ENCODE data around the gene CEP104. TPM values are rescaled to one million over a fixed set of nuclear protein-coding genes. Genes with fewer than 3 reads are reported as not detected.
A peak's percentile ranks its signal among the peaks of the same experiment; 100 is the strongest.

The CEP104 gene
- total RNA-seq, 1 experiment from 2014 or later = 17.5 TPM

DNA sequence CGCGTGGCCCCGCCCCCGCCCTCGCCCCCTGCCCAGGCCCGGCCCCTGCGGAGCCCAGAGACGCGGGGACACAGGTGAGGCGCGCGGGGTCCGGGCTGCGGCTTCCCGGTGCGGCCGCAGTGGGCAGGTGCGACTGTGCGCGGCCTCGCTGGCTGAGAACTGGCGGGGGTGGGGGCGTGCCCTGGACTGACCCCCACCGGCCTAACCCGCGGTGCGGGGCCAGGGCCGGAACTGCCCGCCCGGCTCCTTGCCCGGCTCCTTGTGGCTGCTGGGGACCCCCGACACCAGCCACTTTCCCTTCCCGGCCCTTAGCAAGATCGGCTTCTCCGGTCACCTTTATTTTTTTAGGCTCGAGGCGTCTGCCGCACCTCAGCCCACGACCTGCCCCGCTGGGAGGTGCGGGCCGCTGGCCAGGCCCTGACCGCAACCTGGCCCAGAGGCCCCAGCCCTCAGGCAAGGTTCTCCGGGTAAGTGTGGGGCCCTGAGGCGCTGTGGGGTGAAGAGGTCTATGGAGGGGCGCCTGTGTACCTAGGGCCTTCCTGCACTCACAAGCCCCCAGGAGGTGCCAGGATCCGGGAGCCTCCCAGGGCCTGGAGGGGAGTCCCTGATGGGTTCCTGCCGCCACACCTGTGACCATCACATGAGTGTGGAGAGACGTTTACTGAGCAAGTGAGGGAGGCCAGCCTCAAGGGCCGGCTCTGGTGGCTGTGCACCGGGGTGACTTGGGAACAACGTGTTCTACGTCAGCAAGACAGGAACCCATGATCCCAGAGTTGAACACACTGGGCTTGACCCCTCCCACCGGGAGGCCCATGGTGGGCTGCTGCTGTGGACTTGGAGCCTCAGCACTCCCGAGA is 84.1 kb downstream of the CEP104 start, which contains the start of gene SMIM1:
Gene SMIM1 (plus strand): TSS at position 35 of the 857 bp plus-strand sequence. CDS start 2,625 bp downstream, outside the sequence.
- no peak for DNase-seq (ENCODE audit: low spot score)
- in situ Hi-C loops (cut with HindIII; ENCODE audit: low sequenced_read_pairs) = no loop called here

DNA sequence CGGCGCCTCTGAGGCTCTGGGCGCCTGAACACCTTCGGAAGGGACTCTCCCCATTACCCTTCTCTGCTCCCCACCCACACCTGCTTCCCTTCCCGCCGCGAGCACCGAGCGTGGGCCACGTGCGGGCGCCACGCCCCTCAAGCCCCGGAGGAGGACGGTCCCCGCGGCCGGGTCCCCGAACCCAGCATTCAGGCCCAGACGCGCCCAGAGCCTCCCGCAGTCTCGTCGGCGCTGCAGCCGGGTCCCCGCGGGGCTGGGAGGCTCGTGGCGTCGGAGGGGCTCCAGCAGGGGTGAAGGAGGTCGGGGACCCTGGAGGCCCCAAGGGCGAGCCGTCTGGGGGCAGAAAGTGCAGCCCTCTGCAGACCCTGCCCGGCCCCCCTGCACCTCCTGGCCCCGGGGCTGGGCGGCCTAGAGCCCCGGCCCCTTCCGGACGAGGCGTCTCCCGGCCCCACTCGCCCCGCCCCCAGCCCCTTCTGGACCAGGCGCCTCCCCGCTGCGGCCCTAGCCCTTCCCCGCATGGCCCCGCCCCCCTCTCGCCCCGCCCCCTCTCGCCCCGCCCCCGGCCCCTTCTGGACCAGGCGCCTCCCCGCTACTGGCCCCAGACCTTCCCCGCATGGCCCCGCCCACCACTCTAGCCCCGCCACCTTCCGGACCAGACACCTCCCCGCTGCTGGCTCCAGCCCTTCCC is 84.8 kb downstream of the CEP104 start:
- in situ Hi-C loops (cut with HindIII; ENCODE audit: low sequenced_read_pairs) = no loop called here
- DNase-seq (ENCODE audit: low spot score) = peak; percentile 48

- no peak for DNase-seq (ENCODE audit: low spot score)
- in situ Hi-C loops (cut with HindIII; ENCODE audit: low sequenced_read_pairs) = no loop called here
Observed at GRCh38 chr1:3771108-3772026, 85.6 kb downstream of the CEP104 start.

GRCh38 chr1:3770047-3770765 is 86.8 kb downstream of the CEP104 start:
- DNase-seq (ENCODE audit: low spot score) = no peak

GRCh38 chr1:3768811-3769390 is 88.1 kb downstream of the CEP104 start:
- DNase-seq (ENCODE audit: low spot score) = no peak
- in situ Hi-C loops (cut with HindIII; ENCODE audit: low sequenced_read_pairs) = no loop called here

More at GRCh38 chr1:3770047-3770765, 86.8 kb downstream of the CEP104 start:
- in situ Hi-C loops (cut with HindIII; ENCODE audit: low sequenced_read_pairs) = no loop called here

- in situ Hi-C loops (cut with HindIII; ENCODE audit: low sequenced_read_pairs) = no loop called here
- no peak for DNase-seq (ENCODE audit: low spot score)
Observed at GRCh38 chr1:3767328-3767925, 89.6 kb downstream of the CEP104 start.

DNA sequence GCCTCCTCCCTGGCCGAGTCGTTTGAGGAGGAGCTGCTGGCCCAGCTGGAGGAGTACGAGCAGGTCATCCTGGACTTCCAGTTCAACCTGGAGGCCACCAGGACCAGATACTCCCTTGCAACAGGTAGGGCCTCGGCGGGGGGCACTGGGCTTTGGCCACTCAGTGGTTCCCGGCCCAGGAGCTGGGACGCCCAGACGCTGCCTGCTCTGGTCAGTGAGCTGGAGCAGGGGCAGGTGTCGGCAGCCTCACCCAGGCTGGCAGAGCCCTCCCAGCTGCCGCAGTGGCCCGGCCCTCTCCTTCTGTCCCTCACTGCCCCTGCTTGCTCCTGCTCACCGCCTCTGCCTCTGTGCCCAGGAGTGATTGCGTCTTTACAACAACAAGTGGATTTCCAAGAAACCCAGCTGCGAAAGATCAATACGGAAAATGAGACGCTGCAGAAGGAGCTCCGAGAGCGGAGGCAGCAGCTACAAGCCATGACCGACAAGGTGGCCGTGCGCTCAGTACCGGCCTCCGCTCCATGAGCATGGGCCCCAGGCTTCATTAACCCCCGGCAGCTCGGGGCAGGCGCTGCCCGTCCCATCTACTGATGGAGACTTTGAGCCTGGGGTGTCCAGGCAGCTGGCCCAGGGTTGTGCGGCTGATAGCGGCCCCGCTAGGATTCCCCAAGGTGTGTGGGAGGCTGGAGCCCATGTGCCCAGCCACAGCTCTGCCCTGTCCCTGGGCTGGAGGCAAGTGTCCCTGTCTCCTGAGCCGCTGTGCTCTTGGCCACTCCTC is 93.5 kb downstream of the CEP104 start:
- in situ Hi-C loops (cut with HindIII; ENCODE audit: low sequenced_read_pairs) = no loop called here

DNA sequence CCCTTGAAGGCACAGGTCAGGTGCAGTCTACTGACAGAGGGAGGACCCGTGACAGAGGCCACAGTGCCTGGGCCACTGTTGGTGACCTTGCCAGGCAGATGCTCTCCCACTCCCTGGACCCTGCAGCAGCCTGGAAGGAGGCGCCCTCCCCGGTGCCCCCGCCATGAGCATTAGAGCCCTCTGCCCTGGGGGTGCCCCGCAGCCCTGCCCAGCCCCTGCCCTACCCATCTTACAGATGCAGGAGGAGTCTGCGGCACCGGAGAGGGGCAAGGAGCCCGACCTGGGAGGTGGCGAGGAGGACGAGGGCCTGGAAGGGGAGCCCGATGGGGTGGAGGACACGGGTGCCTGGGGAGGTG is 94.2 kb downstream of the CEP104 start:
- DNase-seq (ENCODE audit: low spot score) = no peak
- in situ Hi-C loops (cut with HindIII; ENCODE audit: low sequenced_read_pairs) = no loop called here

More for the DNA sequence above, 93.5 kb downstream of the CEP104 start:
- no peak for DNase-seq (ENCODE audit: low spot score)

DNA sequence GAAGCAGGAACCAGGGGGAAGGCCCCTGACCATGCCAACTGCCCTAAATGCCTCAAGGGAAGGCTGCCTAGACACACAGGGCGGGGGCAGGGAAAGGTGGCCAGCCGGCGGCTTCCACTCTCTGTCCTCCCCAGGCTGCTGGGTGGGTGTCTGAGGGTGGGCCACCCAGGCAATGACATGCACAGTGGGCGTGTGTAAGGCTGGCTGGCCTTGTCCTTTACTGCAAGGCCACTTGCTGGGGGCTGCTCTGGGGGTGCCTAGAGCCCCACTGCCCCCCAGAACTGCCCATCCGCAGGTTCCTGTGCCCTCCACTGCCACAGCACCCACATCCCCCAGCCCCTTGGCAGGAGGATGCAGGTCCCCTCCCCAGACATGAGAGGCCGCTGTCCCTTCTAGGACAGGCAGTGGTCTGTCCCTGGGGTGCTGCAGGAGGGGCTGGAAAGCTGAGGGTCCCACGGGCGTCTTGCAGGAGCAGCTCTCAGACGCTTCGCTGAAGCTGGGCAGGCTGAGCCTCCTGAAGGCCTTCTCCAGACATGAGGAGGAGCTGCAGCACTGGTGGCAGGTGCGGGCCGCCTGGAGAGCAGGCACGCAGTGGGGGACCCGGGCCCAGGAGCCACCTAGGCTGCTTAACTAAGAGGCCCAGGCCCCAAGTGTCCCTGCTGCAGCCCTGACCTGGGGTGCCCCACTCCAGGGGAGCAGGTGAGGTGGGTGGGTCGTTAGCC is 94.7 kb downstream of the CEP104 start:
- DNase-seq (ENCODE audit: low spot score) = no peak
- in situ Hi-C loops (cut with HindIII; ENCODE audit: low sequenced_read_pairs) = no loop called here

Other genes with a start within 250 kb of the CEP104 start
- gene MEGF6, start 245.7 kb downstream of the CEP104 start, total RNA-seq (2014; rRNA removed; shearing (Covaris generic)) = 8.1 and 8.7 TPM in 2 replicates
- gene TPRG1L, start 232.2 kb downstream of the CEP104 start, total RNA-seq (2014; rRNA removed; shearing (Covaris generic)) = 19.2 and 21.7 TPM in 2 replicates
- 34.5 and 40.8 TPM in 2 replicates for gene WRAP73, start 207.1 kb downstream of the CEP104 start, total RNA-seq (2014; rRNA removed; shearing (Covaris generic))
- gene TP73, start 204.7 kb downstream of the CEP104 start, total RNA-seq (2014; rRNA removed; shearing (Covaris generic)) = 0.86 and 2.4 TPM in 2 replicates
- not detected in 2 replicates for gene CCDC27, start 104.8 kb downstream of the CEP104 start, total RNA-seq (2014; rRNA removed; shearing (Covaris generic))
- 20.1 and 26.6 TPM in 2 replicates for gene SMIM1, start 84.5 kb downstream of the CEP104 start, total RNA-seq (2014; rRNA removed; shearing (Covaris generic))
- 35.4 and 41.8 TPM in 2 replicates for gene LRRC47, start 60.7 kb downstream of the CEP104 start, total RNA-seq (2014; rRNA removed; shearing (Covaris generic))
- gene DFFB, start 265 bp upstream of the CEP104 start, total RNA-seq (2014; rRNA removed; shearing (Covaris generic)) = 7.6 and 10.0 TPM in 2 replicates
- gene C1orf174, start 43.1 kb upstream of the CEP104 start, total RNA-seq (2014; rRNA removed; shearing (Covaris generic)) = 40.4 and 59.1 TPM in 2 replicates

Measured in G401 (cell line).